A673 (cell line): ENCODE measurements around the gene PDCD1. TPM values are rescaled to one million over a fixed set of nuclear protein-coding genes. Genes with fewer than 3 reads are reported as not detected.

Experiments used
- BruUV-seq: library from RNA; stranded (reverse); fragments of 400-500 nt; replicated peaks from 2 replicates; lab custom pipeline; 2021; lab: Mats Ljungman, UMichigan
- CTCF ChIA-PET: fragments of 300-600 bp; sonication (Branson Sonifier 250); formaldehyde crosslinking; loops from one replicate; lab custom pipeline; 2022; ENCODE audit warnings: antibody characterized with exemption; lab: Charles Lee
- POLR2A ChIA-PET: fragments of 300-600 bp; sonication (Branson Sonifier 250); formaldehyde crosslinking; loops from one replicate; lab custom pipeline; 2022; ENCODE audit warnings: antibody characterized with exemption; ENCODE audit not compliant: low non-redundant PET; lab: Charles Lee
- DNase-seq: peaks from one replicate; pipeline ENCODE4 v3.0.0-alpha.2; 2015; ENCODE audit warnings: low spot score
- H3K27ac ChIP-seq: fragments of 200-600 bp; sonication (generic); 2 replicates; pipeline ENCODE4 v1.5.1; 2016; ENCODE audit warnings: mixed run types, low read depth, mild to moderate bottlenecking, mixed read lengths, antibody characterized with exemption, low read length; ENCODE audit not compliant: poor library complexity, severe bottlenecking
- H3K27me3 ChIP-seq: fragments of 200-600 bp; sonication (generic); replicated peaks from 2 replicates; pipeline ENCODE4 v1.6.1; 2017; ENCODE audit warnings: mixed run types, low read depth, mild to moderate bottlenecking, mixed read lengths, antibody characterized with exemption, low read length; ENCODE audit not compliant: insufficient read depth, poor library complexity
- H3K36me3 ChIP-seq: fragments of 200-600 bp; sonication (generic); 2 replicates; pipeline ENCODE4 v1.6.1; 2016; ENCODE audit warnings: mixed run types, mild to moderate bottlenecking, mixed read lengths, antibody characterized with exemption, low read length; ENCODE audit not compliant: insufficient read depth, poor library complexity, severe bottlenecking
- H3K4me1 ChIP-seq: fragments of 200-600 bp; sonication (generic); 2 replicates; pipeline ENCODE4 v1.6.1; 2017; ENCODE audit warnings: mixed run types, mild to moderate bottlenecking, mixed read lengths, antibody characterized with exemption, low read length; ENCODE audit not compliant: insufficient read depth, poor library complexity, severe bottlenecking
- H3K4me3 ChIP-seq: fragments of 200-600 bp; sonication (generic); 2 replicates; pipeline ENCODE4 v1.5.1; 2016; ENCODE audit warnings: low read depth, mixed run types, mild to moderate bottlenecking, mixed read lengths, low read length; ENCODE audit not compliant: poor library complexity, severe bottlenecking
- H3K9me3 ChIP-seq: fragments of 200-600 bp; sonication (generic); 2 replicates; pipeline ENCODE4 v1.6.1; 2016; ENCODE audit warnings: mixed run types, low read depth, mild to moderate bottlenecking, mixed read lengths, antibody characterized with exemption, low read length; ENCODE audit not compliant: poor library complexity, severe bottlenecking
- EZH2 ChIP-seq: fragments of 200-600 bp; sonication (generic); IDR thresholded peaks from 2 replicates; pipeline ENCODE4 v1.6.1; 2017; ENCODE audit warnings: borderline replicate concordance, low read depth, mild to moderate bottlenecking, mixed read lengths, antibody characterized with exemption, low read length; ENCODE audit not compliant: poor library complexity, severe bottlenecking
- intact Hi-C: fragments of 100-400 bp; cut with micrococcal nuclease; formaldehyde crosslinking; loops from one replicate; pipeline ENCODE4 v1.10.0; 2022; ENCODE audit not compliant: unreplicated experiment
- total RNA-seq: library from RNA; stranded (reverse); gene quantifications from 2 replicates; pipeline ENCODE4 v1.2.3, GENCODE V29; 2021
- TF ChIP-seq, protein P1 (sequence below): fragments of 300-800, 200-600 bp; sonication (generic); conservative IDR thresholded peaks from 2 replicates; pipeline ENCODE4 v1.5.1; 2017; ENCODE audit warnings: low read depth, mild to moderate bottlenecking, antibody characterized with exemption, low read length, moderate library complexity, mixed read lengths

Gene PDCD1
- total RNA-seq, 1 experiment from 2014 or later, result 0.34 TPM

DNA sequence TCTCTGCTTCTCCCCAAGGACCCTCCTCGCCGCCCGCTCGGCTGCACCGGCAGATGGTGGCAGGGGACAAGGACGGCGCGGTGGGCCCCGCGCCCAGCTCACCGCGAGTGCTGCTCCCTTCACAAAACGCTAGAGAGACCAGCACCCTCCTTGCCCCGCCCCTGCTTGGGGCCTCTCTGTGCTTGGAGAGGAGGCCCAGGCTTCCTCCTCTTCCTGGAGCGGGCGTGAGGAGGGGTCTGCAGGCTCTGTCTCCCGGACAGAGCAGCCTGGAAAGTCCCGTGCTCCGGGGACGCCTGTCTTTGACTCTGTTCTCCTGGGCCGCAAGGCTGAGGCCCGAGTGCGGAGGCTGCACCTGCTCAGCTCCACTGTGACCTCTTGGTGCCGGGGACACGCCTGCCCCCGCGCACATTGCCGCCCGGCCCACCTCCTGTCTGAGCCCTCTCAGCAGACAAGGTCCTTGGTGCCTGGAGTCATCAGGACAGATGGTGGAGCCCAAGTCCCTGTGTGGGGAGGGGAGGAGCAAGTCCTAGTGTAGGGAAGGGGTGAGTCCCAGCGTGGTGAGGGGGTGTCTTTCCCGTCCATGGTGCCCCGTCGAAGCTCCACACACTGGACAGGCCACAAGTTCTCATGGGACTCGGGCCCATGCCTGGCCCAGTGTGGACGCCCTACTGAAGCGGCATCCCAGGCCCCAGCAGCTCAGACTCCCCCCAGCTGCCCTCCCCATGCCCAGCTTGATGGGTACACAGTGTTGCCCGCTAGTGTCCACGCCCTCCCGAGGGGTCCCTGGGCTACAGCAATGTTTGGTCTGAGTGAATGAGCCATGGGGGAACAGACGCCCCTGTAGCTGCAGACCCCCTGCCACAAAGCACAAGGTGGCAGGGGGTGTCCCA, 44.7 kb upstream of the PDCD1 start:
- no peaks in the 10 kb centered on the region for H3K27me3 ChIP-seq
- DNase-seq, result no peak
- intact Hi-C loops, result no loop called here
- H3K9me3 ChIP-seq, result no peaks in the 10 kb centered on the region
- H3K27ac ChIP-seq, result no peak overlapping the region
- H3K36me3 ChIP-seq, result peaks cover 3% of the 10 kb centered on the region
- BruUV-seq, result no TSS peak
- CTCF ChIA-PET, result interaction anchor here (0.6 kb wide), 1 partner anchor 245 kb away, joined by 6 read pairs; no protein-coding TSS in a partner anchor
- H3K4me1 ChIP-seq, result no peaks in the 10 kb centered on the region
- H3K4me3 ChIP-seq, result no peak overlapping the region
- TF ChIP-seq EZH2, result no peak
- TF ChIP-seq, protein P1, sequence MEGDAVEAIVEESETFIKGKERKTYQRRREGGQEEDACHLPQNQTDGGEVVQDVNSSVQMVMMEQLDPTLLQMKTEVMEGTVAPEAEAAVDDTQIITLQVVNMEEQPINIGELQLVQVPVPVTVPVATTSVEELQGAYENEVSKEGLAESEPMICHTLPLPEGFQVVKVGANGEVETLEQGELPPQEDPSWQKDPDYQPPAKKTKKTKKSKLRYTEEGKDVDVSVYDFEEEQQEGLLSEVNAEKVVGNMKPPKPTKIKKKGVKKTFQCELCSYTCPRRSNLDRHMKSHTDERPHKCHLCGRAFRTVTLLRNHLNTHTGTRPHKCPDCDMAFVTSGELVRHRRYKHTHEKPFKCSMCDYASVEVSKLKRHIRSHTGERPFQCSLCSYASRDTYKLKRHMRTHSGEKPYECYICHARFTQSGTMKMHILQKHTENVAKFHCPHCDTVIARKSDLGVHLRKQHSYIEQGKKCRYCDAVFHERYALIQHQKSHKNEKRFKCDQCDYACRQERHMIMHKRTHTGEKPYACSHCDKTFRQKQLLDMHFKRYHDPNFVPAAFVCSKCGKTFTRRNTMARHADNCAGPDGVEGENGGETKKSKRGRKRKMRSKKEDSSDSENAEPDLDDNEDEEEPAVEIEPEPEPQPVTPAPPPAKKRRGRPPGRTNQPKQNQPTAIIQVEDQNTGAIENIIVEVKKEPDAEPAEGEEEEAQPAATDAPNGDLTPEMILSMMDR, result no peak
- POLR2A ChIA-PET, result no interaction called here

DNA sequence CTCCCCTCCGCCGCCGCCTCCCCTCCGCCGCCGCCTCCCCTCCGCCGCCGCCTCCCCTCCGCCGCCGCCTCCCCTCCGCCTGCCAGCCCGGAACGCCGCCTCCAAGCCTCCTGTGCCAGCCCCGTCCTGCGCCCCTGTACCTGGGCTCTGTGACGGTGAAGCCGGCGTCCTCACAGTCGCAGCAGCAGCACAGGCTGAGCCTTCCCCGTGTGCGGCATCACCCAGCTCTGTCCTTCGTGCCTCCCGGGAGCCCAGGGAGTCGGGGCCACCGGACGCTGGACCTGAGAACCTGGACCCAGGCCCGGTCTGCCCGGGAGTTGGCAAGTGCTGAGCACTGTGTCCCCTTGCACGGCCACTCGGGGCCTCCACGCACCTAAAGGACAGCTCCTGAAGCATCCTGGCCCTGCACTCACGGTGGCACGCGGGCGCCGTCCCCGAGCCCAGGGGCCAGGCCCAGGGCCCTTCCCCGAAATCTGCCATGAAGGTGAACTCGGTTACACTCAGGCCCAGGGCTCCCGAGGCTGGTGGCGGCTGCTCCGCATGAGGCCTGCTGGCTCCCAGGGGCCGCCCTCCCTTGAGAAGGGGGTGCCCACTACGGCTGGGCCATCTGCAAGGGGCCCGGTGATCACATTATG, 43.8 kb upstream of the PDCD1 start:
- Histone ChIP-seq H3K36me3 (peaks cover 3% of the 10 kb centered on the region), H3K27ac (no peak overlapping the region), H3K4me3 (no peak overlapping the region), H3K4me1 (no peaks in the 10 kb centered on the region), H3K27me3 (no peaks in the 10 kb centered on the region), H3K9me3 (no peaks in the 10 kb centered on the region)
- no peak for DNase-seq
- no TSS peak for BruUV-seq
- POLR2A ChIA-PET, result no interaction called here
- CTCF ChIA-PET, result no interaction called here
- TF ChIP-seq, protein P1, result no peak
- no peak for TF ChIP-seq EZH2
- intact Hi-C loops, result no loop called here

DNA sequence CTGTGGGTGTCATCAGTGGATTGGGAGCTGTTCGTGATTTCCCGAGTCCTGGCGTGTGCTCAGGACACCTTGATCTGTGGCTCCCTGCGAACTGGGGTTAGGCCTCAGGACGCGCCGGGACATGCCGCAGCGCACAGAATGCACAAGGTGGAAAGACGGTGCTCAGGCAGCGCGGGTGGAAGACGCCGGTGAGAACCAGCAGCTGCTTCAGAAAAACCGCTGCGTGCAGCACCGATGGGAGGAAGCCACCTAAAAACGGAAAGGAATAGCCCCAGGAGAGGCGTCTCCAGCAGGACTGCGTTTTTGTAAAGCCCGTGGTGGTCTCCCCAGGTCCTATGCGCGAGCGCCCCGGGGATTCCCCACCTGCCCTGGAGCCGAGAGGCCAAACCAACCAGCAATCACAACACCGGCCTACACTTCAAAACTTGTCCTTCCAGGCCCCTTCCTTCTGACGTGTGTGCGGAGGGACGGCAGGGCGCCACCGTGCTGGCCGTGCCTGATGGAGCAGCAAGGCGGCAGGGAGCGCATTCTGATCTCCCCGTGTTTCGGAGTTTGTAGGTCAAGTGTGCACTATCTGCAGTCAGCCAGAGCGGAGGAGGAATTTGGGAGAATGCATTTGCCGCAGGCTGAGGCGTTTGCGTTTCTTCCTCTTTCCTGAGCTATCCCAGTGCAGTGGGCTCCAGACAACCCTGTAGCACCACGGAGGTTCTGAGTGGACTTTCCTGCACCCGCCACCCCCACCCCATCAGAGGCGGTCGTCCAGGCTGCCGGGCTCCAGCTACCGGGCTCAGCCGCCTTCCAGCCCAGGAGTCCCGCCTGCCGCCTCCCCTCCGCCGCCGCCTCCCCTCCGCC, 43.0 kb upstream of the PDCD1 start:
- ChIA-PET CTCF (interaction anchor here (0.6 kb wide), 1 partner anchor 49 kb away, joined by 3 read pairs; no protein-coding TSS in a partner anchor), POLR2A (no interaction called here)
- Histone ChIP-seq H3K27me3 (no peaks in the 10 kb centered on the region), H3K4me3 (no peak overlapping the region), H3K27ac (no peak overlapping the region), H3K9me3 (no peaks in the 10 kb centered on the region), H3K4me1 (no peaks in the 10 kb centered on the region), H3K36me3 (peaks cover 3% of the 10 kb centered on the region)
- BruUV-seq, result no TSS peak
- DNase-seq, result no peak
- intact Hi-C loops, result no loop called here
- TF ChIP-seq, protein P1, result no peak
- no peak for TF ChIP-seq EZH2
